Lung (tissue), 12 donors: ENCODE measurements around the gene HYAL3. TPM values are rescaled to one million over a fixed set of nuclear protein-coding genes. Genes with fewer than 3 reads are reported as not detected.
A peak's percentile ranks its signal among the peaks of the same experiment; 100 is the strongest.

Source experiments
- ATAC-seq: fragments of 200-7000 bp; cut with Tn5 transposase; one replicate; pipeline ENCODE4 v1.9.1; 2020; ENCODE audit warnings: moderate number of reproducible peaks; ENCODE audit not compliant: insufficient read depth, low FRiP score
- DNase-seq, 3 donors: peaks; one replicate each; pipeline ENCODE4 v3.0.0-alpha.2; 2013 to 2017
- H3K27ac ChIP-seq, 2 donors: one replicate each; pipeline ENCODE4 v1.5.1; 2013; ENCODE audit warnings: mild to moderate bottlenecking in 2 of 2, moderate library complexity in 2 of 2, control low read depth in 1 of 2, inconsistent platforms in 1 of 2, low read depth in 1 of 2, low read length in 1 of 2
- H3K27me3 ChIP-seq, 3 donors: one replicate each; pipeline ENCODE4 v1.5.1; 2013; ENCODE audit warnings: low read length in 2 of 3; ENCODE audit not compliant: control insufficient read depth in 3 of 3, insufficient read depth in 3 of 3
- H3K36me3 ChIP-seq, 4 donors: one replicate each; pipeline ENCODE4 v1.5.1; 2013; ENCODE audit warnings: low read length in 4 of 4, mild to moderate bottlenecking in 1 of 4, moderate library complexity in 1 of 4; ENCODE audit not compliant: control insufficient read depth in 4 of 4, insufficient read depth in 4 of 4
- H3K4me1 ChIP-seq, 5 donors: one replicate each; pipeline ENCODE4 v1.5.1; 2013; ENCODE audit warnings: low read length in 5 of 5, mild to moderate bottlenecking in 2 of 5, moderate library complexity in 1 of 5; ENCODE audit not compliant: control insufficient read depth in 5 of 5, insufficient read depth in 5 of 5
- H3K4me3 ChIP-seq: one replicate; pipeline ENCODE4 v1.5.1; 2013; ENCODE audit warnings: mild to moderate bottlenecking, control low read depth, moderate library complexity
- H3K9ac ChIP-seq, 2 donors: one replicate each; pipeline ENCODE4 v1.5.1; 2013; ENCODE audit warnings: low read length in 2 of 2, control low read depth in 1 of 2; ENCODE audit not compliant: insufficient read depth in 1 of 2
- H3K9me3 ChIP-seq, 4 donors: one replicate each; pipeline ENCODE4 v1.5.1; 2013; ENCODE audit warnings: low read length in 3 of 4, mild to moderate bottlenecking in 1 of 4, moderate library complexity in 1 of 4; ENCODE audit not compliant: control insufficient read depth in 4 of 4, insufficient read depth in 3 of 4
- WGBS, 2 donors: extraction: QIAGEN DNeasy Blood & Tissue Kit; methylation state at CpG; one replicate each; pipeline ENCODE4 v1.1.7; 2013; 5-methylcytosine and 5-hydroxymethylcytosine counted together
- polyA plus RNA-seq, 2 donors: library from polyadenylated mRNA; stranded (reverse); fragments of 200-250 nt; gene quantifications; one replicate each; pipeline ENCODE4 v1.2.1, GENCODE V29; 2013
- total RNA-seq, 2 donors: library from RNA; depleted of rRNA in 1 of 2; stranded (reverse); fragments of >200 nt in 1 of 2; gene quantifications; one replicate each; pipeline ENCODE4 v1.2.1, GENCODE V29; 2014 to 2021
- TF ChIP-seq, protein P1 (sequence below): IDR thresholded peaks from 2 replicates; pipeline ENCODE4 v1.5.1; 2012; ENCODE audit warnings: mild to moderate bottlenecking; ENCODE audit errors: control extremely low read depth, extremely low read depth
- donor health status: control.
- donor health status: control.
- donor health status: Bipolar disorder and iron deficiency.
- donor health status: healthy.
- donor health status: DM: yes; HTN: yes; CAD: no.

HYAL3 gene
- total and polyA plus RNA-seq, 4 donors: 1.4 to 4.9 (median 3.3) TPM

DNA sequence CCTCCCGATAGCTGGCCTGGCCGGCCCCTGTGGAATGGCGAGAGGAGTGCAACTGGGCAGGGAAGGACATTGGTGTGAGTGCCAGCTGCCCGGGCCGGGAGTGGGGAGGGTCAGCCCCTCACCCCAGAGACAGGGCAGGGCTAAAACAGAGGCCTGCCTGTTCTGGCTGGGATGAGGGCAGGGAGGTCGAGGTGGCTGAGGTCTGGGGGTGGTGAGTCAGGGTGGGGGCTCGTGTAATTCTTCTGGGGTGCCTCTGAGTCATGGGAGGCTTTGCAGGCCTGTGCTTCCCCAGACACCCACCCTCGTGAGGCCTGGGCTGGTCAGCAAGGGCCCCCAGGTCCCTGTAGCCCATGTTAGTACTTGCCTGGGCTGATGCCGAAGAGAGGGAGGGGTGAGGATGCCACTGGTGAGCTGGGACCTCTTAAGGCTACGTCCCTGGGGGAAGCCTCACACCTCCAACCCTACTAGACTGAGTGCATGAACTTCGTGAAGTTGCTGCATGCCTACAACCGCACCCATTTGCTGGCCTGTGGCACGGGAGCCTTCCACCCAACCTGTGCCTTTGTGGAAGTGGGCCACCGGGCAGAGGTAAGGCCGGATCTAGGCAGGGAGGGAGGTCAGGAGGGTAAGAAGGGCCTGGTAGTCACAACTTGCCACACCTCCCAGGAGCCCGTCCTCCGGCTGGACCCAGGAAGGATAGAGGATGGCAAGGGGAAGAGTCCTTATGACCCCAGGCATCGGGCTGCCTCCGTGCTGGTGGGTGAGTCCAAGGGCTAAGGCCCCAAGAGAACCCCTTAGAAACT, 28.6 kb downstream of the HYAL3 start:
- H3K36me3 ChIP-seq: peaks cover 0 to 1% (median 0%) of the 10 kb centered on the region in 4 donors
- WGBS, 2 donors: 77 to 83% methylated on average over 19 of the region's 19 CpGs
- no peak overlapping the region for H3K4me3 ChIP-seq

DNA sequence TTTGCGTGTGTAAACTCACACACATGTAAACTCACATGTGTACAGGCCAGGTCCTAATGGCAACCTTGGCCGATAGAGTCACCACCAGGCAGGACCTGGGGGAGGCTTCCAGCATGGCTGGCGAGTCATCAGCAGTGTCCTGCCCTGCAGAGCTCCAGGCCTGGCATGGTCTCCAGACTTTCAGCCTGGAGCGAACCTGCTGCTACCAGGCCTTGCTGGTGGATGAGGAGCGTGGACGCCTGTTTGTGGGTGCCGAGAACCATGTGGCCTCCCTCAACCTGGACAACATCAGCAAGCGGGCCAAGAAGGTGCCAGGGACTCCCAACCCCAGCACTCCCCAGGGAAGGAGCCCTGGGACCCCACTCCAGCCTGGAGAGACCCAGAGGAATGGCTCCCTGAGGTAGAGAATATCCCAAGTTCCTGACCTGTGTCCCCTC, 29.2 kb downstream of the HYAL3 start:
- TF ChIP-seq, protein P1, sequence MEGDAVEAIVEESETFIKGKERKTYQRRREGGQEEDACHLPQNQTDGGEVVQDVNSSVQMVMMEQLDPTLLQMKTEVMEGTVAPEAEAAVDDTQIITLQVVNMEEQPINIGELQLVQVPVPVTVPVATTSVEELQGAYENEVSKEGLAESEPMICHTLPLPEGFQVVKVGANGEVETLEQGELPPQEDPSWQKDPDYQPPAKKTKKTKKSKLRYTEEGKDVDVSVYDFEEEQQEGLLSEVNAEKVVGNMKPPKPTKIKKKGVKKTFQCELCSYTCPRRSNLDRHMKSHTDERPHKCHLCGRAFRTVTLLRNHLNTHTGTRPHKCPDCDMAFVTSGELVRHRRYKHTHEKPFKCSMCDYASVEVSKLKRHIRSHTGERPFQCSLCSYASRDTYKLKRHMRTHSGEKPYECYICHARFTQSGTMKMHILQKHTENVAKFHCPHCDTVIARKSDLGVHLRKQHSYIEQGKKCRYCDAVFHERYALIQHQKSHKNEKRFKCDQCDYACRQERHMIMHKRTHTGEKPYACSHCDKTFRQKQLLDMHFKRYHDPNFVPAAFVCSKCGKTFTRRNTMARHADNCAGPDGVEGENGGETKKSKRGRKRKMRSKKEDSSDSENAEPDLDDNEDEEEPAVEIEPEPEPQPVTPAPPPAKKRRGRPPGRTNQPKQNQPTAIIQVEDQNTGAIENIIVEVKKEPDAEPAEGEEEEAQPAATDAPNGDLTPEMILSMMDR: no peak
- H3K4me1 ChIP-seq: peaks cover 0 to 56% (median 36%) of the 10 kb centered on the region in 5 donors
- peaks cover 0 to 1% (median 0%) of the 10 kb centered on the region in 4 donors for H3K36me3 ChIP-seq
- peaks cover 0 to 20% (median 17%) of the 10 kb centered on the region in 3 donors for H3K27me3 ChIP-seq
- H3K4me3 ChIP-seq: no peak overlapping the region
- no peak overlapping the region for H3K9ac ChIP-seq
- peak overlapping the region in 1 of 2 donors; percentile 55 for H3K27ac ChIP-seq
- no peaks in the 10 kb centered on the region for H3K9me3 ChIP-seq
- WGBS, 2 donors: 86 to 93% methylated on average over 8 of the region's 8 CpGs
- no peak for ATAC-seq
- DNase-seq: no peak

More for the DNA sequence above, 28.6 kb downstream of the HYAL3 start:
- Histone ChIP-seq H3K27ac (peak overlapping the region in 1 of 2 donors; percentile 55), H3K9me3 (no peaks in the 10 kb centered on the region), H3K27me3 (peaks cover 0 to 23% (median 21%) of the 10 kb centered on the region in 3 donors), H3K9ac (peak overlapping the region in 1 of 2 donors; percentile 13), H3K4me1 (peaks cover 0 to 55% (median 30%) of the 10 kb centered on the region in 5 donors)
- TF ChIP-seq, protein P1: no peak
- ATAC-seq (no peak), DNase-seq (no peak)

DNA sequence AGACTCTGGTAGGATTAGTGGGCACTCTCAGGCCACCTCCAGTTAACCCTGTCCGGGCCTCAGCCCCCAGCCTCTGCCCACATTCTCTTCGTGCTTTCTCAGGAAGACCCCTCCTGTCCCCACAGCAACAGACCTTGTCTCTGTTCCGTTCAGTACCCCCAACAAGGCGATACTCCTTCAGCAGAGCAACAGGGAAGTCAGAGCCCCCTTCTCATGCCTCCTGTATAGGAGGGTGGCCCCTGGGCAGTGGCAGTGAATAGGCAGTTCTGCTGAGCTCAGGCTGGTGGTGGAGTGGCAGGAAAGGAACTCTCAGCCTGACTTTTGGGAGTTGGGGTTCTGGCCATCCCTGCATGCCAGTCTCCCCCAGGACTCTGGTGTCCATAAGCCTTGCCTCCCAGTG, 29.7 kb downstream of the HYAL3 start:
- DNase-seq (no peak), ATAC-seq (no peak)
- TF ChIP-seq, protein P1: no peak
- Histone ChIP-seq H3K36me3 (peaks cover 0 to 1% (median 0%) of the 10 kb centered on the region in 4 donors), H3K9me3 (no peaks in the 10 kb centered on the region), H3K4me3 (no peak overlapping the region), H3K4me1 (peaks cover 0 to 60% (median 36%) of the 10 kb centered on the region in 5 donors), H3K9ac (peak overlapping the region; percentile 66 to 83), H3K27ac (peak overlapping the region; percentile 55 to 70), H3K27me3 (peaks cover 0 to 15% (median 11%) of the 10 kb centered on the region in 3 donors)
- 52 to 80% methylated on average over 4 of the region's 4 CpGs for WGBS, 2 donors
